Measurements from ENCODE around the gene CHRNG. TPM values are rescaled to one million over a fixed set of nuclear protein-coding genes. Genes with fewer than 3 reads are reported as not detected.

Gene CHRNG
- total and polyA plus RNA-seq, 2 donors (not counting 3 experiments of a cell fraction or from before 2014, with no cell fraction given): not detected

DNA sequence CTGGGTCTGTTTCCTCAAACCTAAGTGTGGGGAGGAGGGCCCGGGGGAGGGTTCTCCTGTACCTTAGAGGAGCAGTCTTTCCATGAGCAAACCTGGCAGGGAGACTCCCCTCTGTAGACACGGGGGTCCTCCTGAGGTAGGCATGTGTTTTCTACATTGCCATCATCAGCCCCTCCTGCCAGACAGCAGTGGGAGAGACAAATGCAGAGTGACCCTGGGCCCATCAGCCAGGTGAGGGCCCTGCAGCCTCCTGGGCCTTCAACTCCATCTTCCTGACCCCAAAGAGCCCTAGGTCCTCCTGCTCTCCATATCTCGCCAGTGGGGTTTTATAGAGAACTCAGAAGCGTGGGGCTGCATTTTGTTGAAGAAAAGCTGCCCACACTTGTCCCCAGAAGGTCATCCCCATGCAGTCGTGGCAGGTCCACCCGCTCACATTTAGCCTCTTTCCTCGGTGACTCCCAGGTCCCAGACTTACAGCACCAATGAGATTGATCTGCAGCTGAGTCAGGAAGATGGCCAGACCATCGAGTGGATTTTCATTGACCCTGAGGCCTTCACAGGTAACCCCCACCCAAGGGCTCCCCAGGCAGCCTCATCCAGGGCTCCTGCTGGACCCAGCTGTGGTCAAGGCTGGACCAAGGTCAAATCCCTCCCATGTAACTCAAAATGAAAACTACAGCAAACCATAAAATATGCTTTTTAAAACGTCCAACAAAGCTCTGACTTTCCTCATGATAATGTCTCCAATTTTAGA lies 2.6 kb downstream of the CHRNG start:
- H3K4me3 ChIP-seq (replicated peaks in 1 of 3; ENCODE audit: insufficient read depth in 1 of 3, low read depth in 1 of 3, low read length in 3 of 3): no peak overlapping the region
- dilution Hi-C loops (cut with MboI; ENCODE audit: extremely low pct_ligation_motif_present, low sequenced_read_pairs) (no loop called here), intact Hi-C loops (cut with micrococcal nuclease) (no loop called here)
- CTCF ChIA-PET: no interaction called here
- no peaks in the 10 kb centered on the region for H3K9me1 ChIP-seq (replicated peaks; ENCODE audit: control insufficient read depth, extremely low read depth, insufficient read depth, low read length)
- TF ChIP-seq EZH2 (IDR thresholded peaks at IDR 0.05; ENCODE audit: borderline replicate concordance, low read depth, low read length, severe bottlenecking) (no peak), POLR2A (IDR thresholded peaks at IDR 0.05; ENCODE audit: low read depth, low read length) (no peak), MYC (IDR thresholded peaks at IDR 0.05; ENCODE audit: low read depth, low read length) (no peak), FOS (IDR thresholded peaks at IDR 0.05; ENCODE audit: borderline replicate concordance, insufficient read depth, low read length) (no peak), POLR2AphosphoS5 (IDR thresholded peaks at IDR 0.05; ENCODE audit: insufficient read depth, low read depth, low read length) (no peak), JUN (IDR thresholded peaks at IDR 0.05; ENCODE audit: borderline replicate concordance, insufficient read depth, insufficient read length, low read depth) (no peak), GATA2 (IDR thresholded peaks at IDR 0.05; ENCODE audit: insufficient read depth, insufficient read length, low read depth, low read length) (no peak)
- TF ChIP-seq, protein P1, sequence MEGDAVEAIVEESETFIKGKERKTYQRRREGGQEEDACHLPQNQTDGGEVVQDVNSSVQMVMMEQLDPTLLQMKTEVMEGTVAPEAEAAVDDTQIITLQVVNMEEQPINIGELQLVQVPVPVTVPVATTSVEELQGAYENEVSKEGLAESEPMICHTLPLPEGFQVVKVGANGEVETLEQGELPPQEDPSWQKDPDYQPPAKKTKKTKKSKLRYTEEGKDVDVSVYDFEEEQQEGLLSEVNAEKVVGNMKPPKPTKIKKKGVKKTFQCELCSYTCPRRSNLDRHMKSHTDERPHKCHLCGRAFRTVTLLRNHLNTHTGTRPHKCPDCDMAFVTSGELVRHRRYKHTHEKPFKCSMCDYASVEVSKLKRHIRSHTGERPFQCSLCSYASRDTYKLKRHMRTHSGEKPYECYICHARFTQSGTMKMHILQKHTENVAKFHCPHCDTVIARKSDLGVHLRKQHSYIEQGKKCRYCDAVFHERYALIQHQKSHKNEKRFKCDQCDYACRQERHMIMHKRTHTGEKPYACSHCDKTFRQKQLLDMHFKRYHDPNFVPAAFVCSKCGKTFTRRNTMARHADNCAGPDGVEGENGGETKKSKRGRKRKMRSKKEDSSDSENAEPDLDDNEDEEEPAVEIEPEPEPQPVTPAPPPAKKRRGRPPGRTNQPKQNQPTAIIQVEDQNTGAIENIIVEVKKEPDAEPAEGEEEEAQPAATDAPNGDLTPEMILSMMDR (IDR thresholded peaks at IDR 0.05; ENCODE audit: extremely low read depth in 1 of 2, insufficient read depth in 1 of 2, low read depth in 1 of 2, low read length in 2 of 2): no peak
- TF ChIP-seq, protein P2, sequence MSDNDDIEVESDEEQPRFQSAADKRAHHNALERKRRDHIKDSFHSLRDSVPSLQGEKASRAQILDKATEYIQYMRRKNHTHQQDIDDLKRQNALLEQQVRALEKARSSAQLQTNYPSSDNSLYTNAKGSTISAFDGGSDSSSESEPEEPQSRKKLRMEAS (IDR thresholded peaks at IDR 0.05; ENCODE audit: insufficient read depth, insufficient read length): no peak
- H3K9ac ChIP-seq (replicated peaks; ENCODE audit: extremely low read depth, insufficient read depth, low read length): no peak overlapping the region
- no peaks in the 10 kb centered on the region for H3K79me2 ChIP-seq (ENCODE audit: control insufficient read depth, insufficient read depth, low read length)
- H3K27ac ChIP-seq (ENCODE audit: insufficient read depth, low read depth, low read length): no peak overlapping the region
- no TSS peak for BruUV-seq (replicated peaks)
- no peak overlapping the region for H2AFZ ChIP-seq (ENCODE audit: low read depth, low read length)
- no peak for FAIRE-seq
- no peaks in the 10 kb centered on the region for H3K9me3 ChIP-seq (replicated peaks; ENCODE audit: control insufficient read depth, insufficient read depth, low read length)
- no peak for DNase-seq (ENCODE audit: low read depth, low spot score)
- no peaks in the 10 kb centered on the region for H3K4me1 ChIP-seq (ENCODE audit: control insufficient read depth, extremely low read depth, insufficient read depth, low read length)
- POLR2A ChIA-PET: no interaction called here
- no peaks in the 10 kb centered on the region for H4K20me1 ChIP-seq (replicated peaks; ENCODE audit: control insufficient read depth, extremely low read depth, insufficient read depth, low read length)
- H3K27me3 ChIP-seq (ENCODE audit: control insufficient read depth in 2 of 2, insufficient read depth in 2 of 2, low read length in 2 of 2): no peaks in the 10 kb centered on the region
- no peaks in the 10 kb centered on the region for H3K36me3 ChIP-seq (ENCODE audit: control insufficient read depth in 2 of 2, extremely low read depth in 1 of 2, insufficient read depth in 2 of 2, low read length in 2 of 2)
- no peak overlapping the region for H3K4me2 ChIP-seq (ENCODE audit: insufficient read depth, low read length)

All from endothelial cell of umbilical vein (primary cell).